GM12891 (cell line): Measurements from ENCODE around the gene RAB25.
"Not testable (repeated sequence)": the region's sequence is repeated elsewhere in the genome, so short reads cannot be mapped to it uniquely, and the experiment has no call there.

Experiments used
- DNase-seq: peaks from one replicate; pipeline ENCODE4 v3.0.0; 2011; ENCODE audit warnings: low spot score; ENCODE audit not compliant: insufficient read length
- FAIRE-seq: peaks from 2 replicates; lab custom pipeline; 2011; peaks lifted over from hg19 to GRCh38; lab: Jason Lieb, UNC
- PAX5 ChIP-seq: IDR thresholded peaks from 2 replicates; pipeline ENCODE4 v1.6.1; 2011; ENCODE audit warnings: low read length, moderate library complexity, mild to moderate bottlenecking; ENCODE audit not compliant: insufficient read depth, severe bottlenecking
- POLR2A ChIP-seq: IDR thresholded peaks from 2 replicates; pipeline ENCODE4 v1.6.1; 2011; ENCODE audit warnings: low read depth, low read length, control low read depth
- POLR2AphosphoS5 ChIP-seq: IDR thresholded peaks from 2 replicates; pipeline ENCODE4 v1.6.1; 2011; ENCODE audit warnings: low read depth, low read length, control low read depth
- POU2F2 ChIP-seq: IDR thresholded peaks from 2 replicates; pipeline ENCODE4 v1.6.1; 2011; ENCODE audit warnings: low read depth, mild to moderate bottlenecking, control low read depth, low read length, moderate library complexity
- SPI1 ChIP-seq: IDR thresholded peaks from 2 replicates; pipeline ENCODE4 v1.6.1; 2011; ENCODE audit warnings: low read depth, low read length, control low read depth
- TAF1 ChIP-seq: IDR thresholded peaks from 2 replicates; pipeline ENCODE4 v1.6.1; 2011; ENCODE audit warnings: low read depth, low read length, control low read depth

The RAB25 gene

DNA sequence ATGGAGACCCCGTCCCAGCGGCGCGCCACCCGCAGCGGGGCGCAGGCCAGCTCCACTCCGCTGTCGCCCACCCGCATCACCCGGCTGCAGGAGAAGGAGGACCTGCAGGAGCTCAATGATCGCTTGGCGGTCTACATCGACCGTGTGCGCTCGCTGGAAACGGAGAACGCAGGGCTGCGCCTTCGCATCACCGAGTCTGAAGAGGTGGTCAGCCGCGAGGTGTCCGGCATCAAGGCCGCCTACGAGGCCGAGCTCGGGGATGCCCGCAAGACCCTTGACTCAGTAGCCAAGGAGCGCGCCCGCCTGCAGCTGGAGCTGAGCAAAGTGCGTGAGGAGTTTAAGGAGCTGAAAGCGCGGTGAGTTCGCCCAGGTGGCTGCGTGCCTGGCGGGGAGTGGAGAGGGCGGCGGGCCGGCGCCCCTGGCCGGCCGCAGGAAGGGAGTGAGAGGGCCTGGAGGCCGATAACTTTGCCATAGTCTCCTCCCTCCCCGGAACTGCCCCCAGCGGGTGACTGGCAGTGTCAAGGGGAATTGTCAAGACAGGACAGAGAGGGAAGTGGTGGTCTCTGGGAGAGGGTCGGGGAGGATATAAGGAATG lies 54.1 kb downstream of the RAB25 start:
- DNase-seq (no peak), FAIRE-seq (peak; percentile 26)
- no peak for TF ChIP-seq SPI1
- TF ChIP-seq TAF1 = no peak
- TF ChIP-seq POU2F2 = no peak
- TF ChIP-seq POLR2AphosphoS5 = no peak
- TF ChIP-seq PAX5 = no peak
- no peak for TF ChIP-seq POLR2A

GRCh38 chr1:156115514-156116374 lies 54.8 kb downstream of the RAB25 start:
- DNase-seq = no peak
- no peak for TF ChIP-seq PAX5
- no peak for TF ChIP-seq TAF1
- TF ChIP-seq POLR2A = no peak
- no peak for TF ChIP-seq SPI1
- no peak for TF ChIP-seq POLR2AphosphoS5
- no peak for TF ChIP-seq POU2F2
- FAIRE-seq = no peak

DNA sequence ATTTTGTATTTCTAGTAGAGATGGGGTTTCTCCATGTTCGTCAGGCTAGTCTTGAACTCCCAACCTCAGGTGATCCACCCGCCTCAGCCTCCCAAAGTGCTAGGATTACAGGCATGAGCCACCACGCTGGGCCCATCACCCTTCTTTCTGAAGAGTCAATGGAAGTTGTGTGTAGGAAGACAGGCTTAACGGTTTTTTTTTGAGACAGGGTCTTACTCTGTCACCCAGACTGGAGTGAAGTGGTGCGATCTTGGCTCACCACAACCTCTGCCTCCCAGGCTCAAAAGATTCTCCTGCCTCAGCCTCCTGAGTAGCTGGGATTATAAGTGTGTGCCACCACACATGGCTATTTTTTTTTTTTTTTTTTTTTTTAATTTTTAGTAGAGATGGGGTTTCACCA lies 55.8 kb downstream of the RAB25 start:
- not testable (repeated sequence) for FAIRE-seq, DNase-seq

DNA sequence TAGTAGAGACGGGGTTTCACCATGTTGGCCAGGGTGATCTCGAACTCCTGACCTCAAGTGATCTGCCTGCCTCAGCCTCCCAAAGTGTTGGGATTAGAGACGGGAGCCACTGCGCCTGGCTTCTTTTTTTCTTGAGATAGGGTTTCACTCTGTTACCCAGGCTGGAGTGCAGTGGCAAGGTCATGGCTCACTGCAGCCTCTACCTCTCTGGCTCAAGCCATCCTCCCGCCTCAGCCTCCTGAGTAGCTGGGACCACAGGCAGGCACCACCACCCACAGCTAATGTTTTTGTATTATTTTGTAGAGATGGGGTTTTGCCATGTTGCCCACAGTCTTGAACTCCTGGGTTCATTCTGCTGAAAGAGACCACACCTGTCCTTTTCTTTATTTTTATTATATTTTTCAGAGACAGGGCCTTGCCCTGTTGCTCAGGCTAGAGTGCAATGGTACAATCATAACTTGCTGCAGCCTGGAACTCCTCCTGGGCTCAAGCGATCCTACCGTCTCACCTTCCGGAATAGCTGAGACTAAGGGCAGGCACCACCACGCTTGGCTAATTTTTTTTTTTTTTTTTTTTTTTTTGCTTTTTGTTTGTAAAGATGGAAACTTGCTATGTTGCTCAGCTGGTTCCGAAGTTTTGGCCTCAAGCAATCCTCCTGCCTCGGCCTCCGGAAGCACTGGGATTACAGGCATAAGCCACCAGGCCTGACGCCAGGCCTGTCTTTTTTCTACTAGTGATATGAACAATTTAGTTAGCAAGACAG lies 56.6 kb downstream of the RAB25 start:
- DNase-seq (no peak), FAIRE-seq (no peak)
- no peak for TF ChIP-seq SPI1
- no peak for TF ChIP-seq POU2F2
- TF ChIP-seq POLR2AphosphoS5 = no peak
- TF ChIP-seq POLR2A = no peak
- no peak for TF ChIP-seq PAX5
- no peak for TF ChIP-seq TAF1

DNA sequence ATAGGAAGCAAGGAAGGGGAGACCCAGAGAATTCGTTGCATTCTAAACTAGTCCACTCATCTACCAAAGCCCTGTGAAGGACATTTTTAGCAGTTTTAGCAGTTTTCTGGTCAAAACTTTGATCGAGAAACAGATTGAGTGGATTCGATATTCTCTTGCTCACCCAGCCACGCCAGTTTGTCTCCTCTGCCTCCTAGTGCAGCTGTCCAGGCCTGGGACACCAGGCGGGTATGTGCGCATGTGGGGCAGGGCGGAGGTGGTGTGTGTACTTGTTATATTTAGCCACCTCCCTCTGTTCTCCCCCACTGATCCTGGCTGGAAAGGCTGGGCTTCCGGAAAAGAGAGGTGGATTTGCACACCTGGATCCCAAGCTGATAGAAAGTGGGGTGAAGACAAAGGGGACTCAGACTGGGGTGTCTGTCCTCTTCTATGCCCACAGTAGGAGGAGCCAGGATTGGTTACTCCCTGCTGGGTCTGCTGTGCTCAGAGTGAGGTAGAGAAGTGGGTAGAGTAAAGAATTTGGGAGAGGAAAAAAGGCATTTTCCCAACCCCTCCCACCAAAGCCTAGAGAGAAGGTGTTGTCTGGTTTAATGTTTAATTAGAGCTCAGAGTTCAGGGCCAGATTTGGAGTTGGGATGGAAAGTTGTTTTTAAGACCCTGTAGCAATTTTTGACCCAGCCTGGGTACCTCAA lies 57.4 kb downstream of the RAB25 start:
- TF ChIP-seq TAF1 (no peak), PAX5 (no peak), POLR2A (no peak), SPI1 (no peak), POU2F2 (no peak), POLR2AphosphoS5 (no peak)
- no peak for DNase-seq
- FAIRE-seq = no peak

- TF ChIP-seq SPI1 (peak; percentile 81), POLR2A (no peak)
- FAIRE-seq (no peak), DNase-seq (no peak)
Observed at GRCh38 chr1:156119503-156120209, 58.7 kb downstream of the RAB25 start.
